ENCODE results near the gene NEDD9.

Gene NEDD9

GRCh38 chr6:11236076-11236750, 3.7 kb upstream of the NEDD9 start:
- TF ChIP-seq CREB5 (CRISPR knock-in tag; IDR thresholded peaks at IDR 0.05; ENCODE audit: low read depth) (no peak), ESRRG (CRISPR knock-in tag; IDR thresholded peaks at IDR 0.05) (no peak), TOX (CRISPR knock-in tag; IDR thresholded peaks at IDR 0.05; ENCODE audit: borderline replicate concordance) (no peak), ARNTL (CRISPR knock-in tag; IDR thresholded peaks at IDR 0.05; ENCODE audit: borderline replicate concordance, low read depth) (no peak), ZFP3 (CRISPR knock-in tag; IDR thresholded peaks at IDR 0.05) (no peak), CSRNP3 (CRISPR knock-in tag; IDR thresholded peaks at IDR 0.05) (no peak), ZNF70 (CRISPR knock-in tag; IDR thresholded peaks at IDR 0.05) (no peak), ZC3H10 (CRISPR knock-in tag; IDR thresholded peaks at IDR 0.05) (no peak), POU6F1 (CRISPR knock-in tag; IDR thresholded peaks at IDR 0.05; ENCODE audit: borderline replicate concordance, low read depth) (no peak), CSDC2 (CRISPR knock-in tag; IDR thresholded peaks at IDR 0.05) (no peak), PPARA (CRISPR knock-in tag; IDR thresholded peaks at IDR 0.05; ENCODE audit: borderline replicate concordance) (no peak), BACH2 (CRISPR knock-in tag; IDR thresholded peaks at IDR 0.05; ENCODE audit: borderline replicate concordance) (no peak), PATZ1 (CRISPR knock-in tag; IDR thresholded peaks at IDR 0.05; ENCODE audit: borderline replicate concordance) (no peak), ZNF565 (CRISPR knock-in tag; conservative IDR thresholded peaks at IDR 0.05; ENCODE audit: low read depth) (no peak), TCF4 (CRISPR knock-in tag; IDR thresholded peaks at IDR 0.05; ENCODE audit: borderline replicate concordance) (no peak), RARB (CRISPR knock-in tag; IDR thresholded peaks at IDR 0.05) (no peak), TSHZ2 (CRISPR knock-in tag; IDR thresholded peaks at IDR 0.05) (no peak), ZNF8 (CRISPR knock-in tag; IDR thresholded peaks at IDR 0.05) (no peak)
- no peak for ATAC-seq

GRCh38 chr6:11235062-11235461, 2.6 kb upstream of the NEDD9 start:
- ATAC-seq = no peak
- TF ChIP-seq CREB5 (CRISPR knock-in tag; IDR thresholded peaks at IDR 0.05; ENCODE audit: low read depth) (no peak), TCF4 (CRISPR knock-in tag; IDR thresholded peaks at IDR 0.05; ENCODE audit: borderline replicate concordance) (no peak), ZNF70 (CRISPR knock-in tag; IDR thresholded peaks at IDR 0.05) (no peak), RARB (CRISPR knock-in tag; IDR thresholded peaks at IDR 0.05) (no peak), ARNTL (CRISPR knock-in tag; IDR thresholded peaks at IDR 0.05; ENCODE audit: borderline replicate concordance, low read depth) (no peak), OSR1 (CRISPR knock-in tag; IDR thresholded peaks at IDR 0.05) (no peak), CSDC2 (CRISPR knock-in tag; IDR thresholded peaks at IDR 0.05) (no peak), ISL1 (CRISPR knock-in tag; IDR thresholded peaks at IDR 0.05) (no peak), GLIS3 (CRISPR knock-in tag; IDR thresholded peaks at IDR 0.05) (no peak), ZNF8 (CRISPR knock-in tag; IDR thresholded peaks at IDR 0.05) (no peak), POU6F1 (CRISPR knock-in tag; IDR thresholded peaks at IDR 0.05; ENCODE audit: borderline replicate concordance, low read depth) (no peak), PPARA (CRISPR knock-in tag; IDR thresholded peaks at IDR 0.05; ENCODE audit: borderline replicate concordance) (no peak), ZFP30 (CRISPR knock-in tag; IDR thresholded peaks at IDR 0.05) (no peak)

Data from SK-N-SH treated with all-trans-retinoic acid at 6 μM for 48 hours (cell line).